Spleen (tissue), 7 donors: ENCODE measurements around the gene LMCD1.

Experiments used
- CTCF ChIP-seq, 11 experiments: fragments of 200-600 bp in 7 of 11; fragments of 450-650 bp in 4 of 11; sonication (generic) in 4 of 11; IDR thresholded peaks in 8 of 11; conservative IDR thresholded peaks in 3 of 11; 1 replicate in 7 of 11; 2 replicates in 4 of 11; pipeline versions ENCODE4 v1.4.0 to v1.8.0; 2016 to 2021; ENCODE audit warnings: antibody characterized with exemption in 11 of 11, inconsistent platforms in 4 of 11, mild to moderate bottlenecking in 1 of 11
- POLR2A ChIP-seq, 3 donors: fragments of 450-650 bp; IDR thresholded peaks; one replicate each; pipeline ENCODE4 v1.5.1; 2017; ENCODE audit warnings: antibody characterized with exemption in 3 of 3, mild to moderate bottlenecking in 1 of 3
- POLR2AphosphoS5 ChIP-seq, 3 donors: sonication (generic); formaldehyde crosslinking; IDR thresholded peaks; one replicate each; pipeline ENCODE4 v1.5.1; 2017; ENCODE audit warnings: antibody characterized with exemption in 3 of 3
- donor health status: DM: no; HTN: no; CAD: no; lungs with moderate emphysema.
- donor health status: DM: no; HTN: no; CAD: no.
- donor health status: DM: no; HTN: no; CAD: no.

- TF ChIP-seq CTCF (IDR thresholded peaks at IDR 0.05 in 8 of 11, conservative IDR thresholded peaks at IDR 0.05 in 3 of 11) (no peak), POLR2A (IDR thresholded peaks at IDR 0.05) (no peak), POLR2AphosphoS5 (IDR thresholded peaks at IDR 0.05) (no peak)
These were observed 16.5 kb downstream of the LMCD1 start for GRCh38 chr3:8518138-8518537.
